IPS-15b (cell line): Measurements from ENCODE around the gene TOP2A.

ENCODE experiments used
- H3K27me3 ChIP-seq: one replicate; pipeline ENCODE4 v1.6.1; 2013; ENCODE audit warnings: low read length; ENCODE audit not compliant: control insufficient read depth, insufficient read depth
- H3K36me3 ChIP-seq: one replicate; pipeline ENCODE4 v1.6.1; 2013; ENCODE audit warnings: low read length; ENCODE audit not compliant: control insufficient read depth, insufficient read depth
- H3K4me1 ChIP-seq: one replicate; pipeline ENCODE4 v1.6.1; 2013; ENCODE audit warnings: mild to moderate bottlenecking, low read length; ENCODE audit not compliant: control insufficient read depth, insufficient read depth
- H3K4me3 ChIP-seq: one replicate; pipeline ENCODE4 v1.5.1; 2013; ENCODE audit warnings: low read depth, low read length
- H3K9ac ChIP-seq: one replicate; pipeline ENCODE4 v1.6.1; 2013; ENCODE audit warnings: low read depth, mild to moderate bottlenecking, low read length
- H3K9me3 ChIP-seq: one replicate; pipeline ENCODE4 v1.6.1; 2013; ENCODE audit warnings: mild to moderate bottlenecking, low read length; ENCODE audit not compliant: control insufficient read depth, insufficient read depth

Gene TOP2A

DNA sequence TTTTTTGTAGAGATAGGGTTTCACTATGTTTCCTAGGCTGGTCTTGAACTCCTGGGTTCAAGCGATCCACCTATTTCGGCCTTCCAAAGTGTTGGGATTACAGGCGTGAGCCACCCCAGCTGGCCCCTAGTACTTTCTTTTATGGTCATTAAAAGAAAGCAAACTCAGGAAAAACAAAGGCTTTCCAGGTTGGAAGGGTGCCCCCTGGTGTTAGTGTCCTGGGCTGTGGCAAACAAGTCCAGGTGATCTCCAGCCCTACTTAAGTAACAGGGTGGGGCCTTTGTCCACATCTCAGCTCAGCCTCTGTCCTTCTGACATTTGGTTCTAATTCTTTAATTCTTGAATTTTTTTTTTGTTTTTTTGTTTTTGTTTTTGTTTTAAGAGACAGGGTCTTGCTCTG is 32.5 kb upstream of the TOP2A start:
- H3K36me3 ChIP-seq, result peaks cover 17% of the 10 kb centered on the region
- no peak overlapping the region for H3K9ac ChIP-seq
- no peaks in the 10 kb centered on the region for H3K9me3 ChIP-seq
- no peaks in the 10 kb centered on the region for H3K27me3 ChIP-seq
- no peak overlapping the region for H3K4me3 ChIP-seq
- peaks cover 5% of the 10 kb centered on the region for H3K4me1 ChIP-seq

GRCh38 chr17:40448639-40449261 is 31.1 kb upstream of the TOP2A start:
- H3K4me3 ChIP-seq, result no peak overlapping the region
- no peaks in the 10 kb centered on the region for H3K9me3 ChIP-seq
- H3K36me3 ChIP-seq, result peaks cover 8% of the 10 kb centered on the region
- peaks cover 5% of the 10 kb centered on the region for H3K27me3 ChIP-seq
- peaks cover 13% of the 10 kb centered on the region for H3K4me1 ChIP-seq
- no peak overlapping the region for H3K9ac ChIP-seq

- Histone ChIP-seq H3K9ac (no peak overlapping the region), H3K4me3 (no peak overlapping the region)
Measured at GRCh38 chr17:40448213-40448638, 30.5 kb upstream of the TOP2A start.

DNA sequence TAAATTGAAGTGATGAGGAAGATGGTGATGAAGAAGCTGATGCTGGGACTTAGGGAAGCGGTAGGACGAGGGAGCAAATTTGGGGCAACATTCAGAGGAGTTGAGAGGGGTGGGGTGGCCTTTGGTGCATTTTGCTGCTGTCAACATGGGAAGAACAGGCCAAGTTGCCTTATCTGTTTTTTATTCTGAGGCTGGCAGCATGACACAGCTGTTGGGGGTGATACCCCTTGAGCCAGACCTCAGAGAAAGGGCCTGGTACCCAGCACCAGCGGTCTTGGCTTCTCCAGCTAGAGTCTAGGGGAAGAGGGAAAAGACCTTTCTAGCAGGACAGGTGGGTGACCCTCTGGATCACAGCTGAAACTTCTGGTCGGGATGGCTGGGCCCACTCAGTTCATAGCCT is 30.1 kb upstream of the TOP2A start:
- Histone ChIP-seq H3K9ac (no peak overlapping the region), H3K9me3 (no peaks in the 10 kb centered on the region), H3K4me1 (peaks cover 13% of the 10 kb centered on the region), H3K27me3 (peaks cover 5% of the 10 kb centered on the region), H3K36me3 (peaks cover under 1% of the 10 kb centered on the region), H3K4me3 (no peak overlapping the region)

More at GRCh38 chr17:40448213-40448638, 30.5 kb upstream of the TOP2A start:
- H3K9me3 ChIP-seq, result no peaks in the 10 kb centered on the region
- H3K36me3 ChIP-seq, result peaks cover 4% of the 10 kb centered on the region
- peaks cover 5% of the 10 kb centered on the region for H3K27me3 ChIP-seq
- peaks cover 13% of the 10 kb centered on the region for H3K4me1 ChIP-seq

GRCh38 chr17:40447148-40447644 is 29.5 kb upstream of the TOP2A start:
- Histone ChIP-seq H3K27me3 (peaks cover 5% of the 10 kb centered on the region), H3K9me3 (no peaks in the 10 kb centered on the region), H3K4me1 (peaks cover 13% of the 10 kb centered on the region), H3K9ac (no peak overlapping the region), H3K4me3 (no peak overlapping the region), H3K36me3 (no peaks in the 10 kb centered on the region)

DNA sequence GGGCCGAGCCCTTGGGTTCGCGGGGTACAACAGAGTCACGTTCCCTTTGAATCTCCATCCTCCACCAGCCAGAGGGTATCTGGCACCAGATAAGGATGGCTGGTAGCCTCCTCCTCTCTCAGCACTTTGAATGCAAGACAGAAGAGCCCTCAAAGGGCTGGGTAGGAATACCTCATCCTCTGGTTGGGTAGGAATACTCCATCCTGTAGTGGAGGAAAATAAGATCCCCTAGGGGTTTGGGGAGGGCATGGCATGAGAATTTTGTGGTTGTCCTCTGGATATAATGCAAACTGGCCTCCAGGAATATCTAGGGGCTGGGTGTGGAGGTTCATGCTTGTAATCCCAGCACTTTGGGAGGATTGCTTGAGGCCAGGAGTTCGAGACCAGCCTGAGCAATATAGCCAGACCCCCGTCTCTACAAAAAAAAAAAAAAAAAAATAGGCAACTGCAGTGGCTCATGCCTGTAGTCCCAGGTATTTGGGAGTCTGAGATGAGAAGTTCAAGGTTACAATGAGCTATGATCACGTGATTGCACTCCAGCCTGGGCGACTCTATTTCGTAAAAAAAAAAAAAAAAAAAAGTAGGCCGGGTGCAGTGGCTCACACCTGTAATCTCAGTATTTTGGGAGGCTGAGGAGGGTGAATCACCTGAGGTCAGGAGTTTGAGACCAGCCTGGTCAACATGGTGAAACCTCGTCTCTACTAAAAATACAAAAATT is 28.2 kb upstream of the TOP2A start:
- Histone ChIP-seq H3K9me3 (no peaks in the 10 kb centered on the region), H3K4me3 (peak overlapping the region; percentile 69), H3K9ac (no peak overlapping the region), H3K27me3 (peaks cover 5% of the 10 kb centered on the region), H3K4me1 (peaks cover 13% of the 10 kb centered on the region), H3K36me3 (no peaks in the 10 kb centered on the region)

DNA sequence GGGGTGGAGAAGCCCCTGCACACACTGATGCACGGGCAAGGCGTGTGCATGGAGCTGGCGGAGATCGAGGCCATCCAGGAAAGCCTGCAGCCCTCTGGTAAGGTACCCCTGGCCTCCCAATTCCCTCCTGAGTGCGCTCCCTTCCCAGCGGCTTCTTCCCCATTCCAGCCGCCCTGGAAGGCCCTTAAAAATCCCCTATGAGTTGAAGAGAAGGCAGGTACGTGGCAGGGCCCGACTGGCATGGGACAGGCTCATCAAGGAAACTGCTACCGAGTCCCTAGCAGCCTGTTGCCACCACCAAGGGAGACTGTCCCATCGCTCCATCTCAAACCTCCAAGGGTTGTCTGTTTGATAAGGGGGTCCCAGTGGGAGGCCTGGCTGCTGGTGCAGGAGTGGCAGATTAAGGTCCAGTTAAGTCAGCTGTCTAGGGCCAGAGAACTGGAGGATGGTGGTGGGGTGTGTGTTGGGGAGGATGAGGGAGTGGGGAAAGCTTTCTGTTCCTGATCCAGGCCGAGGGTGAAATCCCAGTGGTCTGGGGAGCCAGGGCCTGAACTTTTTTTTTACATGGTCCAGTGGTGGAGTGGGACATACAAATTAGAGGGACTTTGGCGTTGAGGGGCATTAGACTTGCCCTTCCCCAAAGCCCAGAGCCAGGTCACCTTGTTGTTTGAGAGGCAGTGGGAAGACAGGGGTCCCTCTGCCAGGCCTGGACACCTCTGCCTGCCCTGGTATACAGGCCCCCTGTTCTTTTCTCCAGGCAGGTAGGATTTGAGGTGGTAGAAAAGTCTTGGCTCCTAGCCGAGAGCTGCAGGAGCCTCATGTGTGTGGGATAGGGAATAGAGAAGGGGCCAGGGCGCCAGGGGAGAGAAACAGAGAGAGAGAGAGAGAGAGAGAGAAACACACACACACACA is 26.5 kb upstream of the TOP2A start:
- peaks cover 13% of the 10 kb centered on the region for H3K4me1 ChIP-seq
- H3K9ac ChIP-seq, result peak overlapping the region; percentile 66
- H3K4me3 ChIP-seq, result peak overlapping the region; percentile 69
- H3K9me3 ChIP-seq, result no peaks in the 10 kb centered on the region
- peaks cover 5% of the 10 kb centered on the region for H3K27me3 ChIP-seq
- no peaks in the 10 kb centered on the region for H3K36me3 ChIP-seq

- Histone ChIP-seq H3K9me3 (no peaks in the 10 kb centered on the region), H3K9ac (peak within 1 kb of the TSS; percentile 66), H3K4me3 (peak within 1 kb of the TSS; percentile 69), H3K4me1 (peaks cover 13% of the 10 kb centered on the region), H3K27me3 (peaks cover 5% of the 10 kb centered on the region), H3K36me3 (no peaks in the 10 kb centered on the region)
Measured at GRCh38 chr17:40443196-40443987, 25.7 kb upstream of the TOP2A start, which contains the start of gene IGFBP4. Gene IGFBP4, plus strand, starts transcription at chr17:40443450. Its CDS starts 286 bp downstream, at chr17:40443736.

DNA sequence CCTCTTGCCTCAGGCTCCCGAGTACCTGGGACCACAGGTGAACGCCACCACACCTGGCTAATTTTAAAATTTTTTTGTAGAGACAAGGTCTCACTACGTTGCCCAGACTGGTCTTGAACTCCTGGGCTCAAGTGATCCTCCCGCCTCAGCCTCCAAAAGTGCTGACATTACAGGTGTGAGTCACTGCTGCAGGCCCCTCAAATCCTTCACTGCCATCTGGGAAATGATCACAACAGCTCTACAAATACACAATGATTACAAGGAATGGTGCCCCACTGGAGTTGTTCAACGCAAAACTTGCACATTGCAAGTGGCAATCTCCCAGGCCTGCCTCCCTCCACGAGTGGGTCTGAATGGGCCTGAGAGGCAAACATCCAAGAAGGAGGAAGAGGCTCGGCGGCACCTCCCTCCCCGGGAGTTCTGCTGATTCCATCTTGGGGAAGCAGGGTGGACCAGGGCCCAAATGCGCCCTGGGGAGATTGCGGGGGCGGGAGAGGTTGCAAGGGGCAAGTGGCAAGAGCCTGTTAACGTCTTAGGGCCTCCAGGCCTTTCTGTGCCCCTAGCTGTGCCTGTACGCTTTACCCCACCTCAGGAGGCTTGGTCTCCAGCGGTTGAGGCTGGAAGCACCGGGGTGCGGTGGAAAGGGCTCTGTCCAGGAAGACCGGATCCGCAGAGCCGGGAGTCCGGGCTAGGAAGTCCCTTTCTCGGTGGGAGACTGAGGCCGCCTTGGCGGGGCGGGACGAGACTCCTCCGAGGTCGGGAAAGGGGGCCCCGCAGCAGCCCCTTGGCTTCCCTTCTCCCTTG is 24.9 kb upstream of the TOP2A start:
- Histone ChIP-seq H3K4me1 (peaks cover 13% of the 10 kb centered on the region), H3K36me3 (no peaks in the 10 kb centered on the region), H3K9me3 (no peaks in the 10 kb centered on the region), H3K9ac (peak overlapping the region; percentile 65), H3K4me3 (peak overlapping the region; percentile 55), H3K27me3 (peaks cover 5% of the 10 kb centered on the region)

- Histone ChIP-seq H3K27me3 (peaks cover 5% of the 10 kb centered on the region), H3K9me3 (no peaks in the 10 kb centered on the region), H3K4me1 (peaks cover 8% of the 10 kb centered on the region), H3K9ac (no peak overlapping the region), H3K4me3 (no peak overlapping the region), H3K36me3 (no peaks in the 10 kb centered on the region)
Measured at GRCh38 chr17:40440166-40440565, 22.5 kb upstream of the TOP2A start.
